HG03378 (cell line): ENCODE results near the gene CCK.

ENCODE experiments used
- ATAC-seq: cut with Tn5 transposase; IDR thresholded peaks from one replicate; pipeline ENCODE4 v1.9.1; 2021; ENCODE audit warnings: mild to moderate bottlenecking, moderate library complexity; ENCODE audit not compliant: unreplicated experiment

CCK gene

DNA sequence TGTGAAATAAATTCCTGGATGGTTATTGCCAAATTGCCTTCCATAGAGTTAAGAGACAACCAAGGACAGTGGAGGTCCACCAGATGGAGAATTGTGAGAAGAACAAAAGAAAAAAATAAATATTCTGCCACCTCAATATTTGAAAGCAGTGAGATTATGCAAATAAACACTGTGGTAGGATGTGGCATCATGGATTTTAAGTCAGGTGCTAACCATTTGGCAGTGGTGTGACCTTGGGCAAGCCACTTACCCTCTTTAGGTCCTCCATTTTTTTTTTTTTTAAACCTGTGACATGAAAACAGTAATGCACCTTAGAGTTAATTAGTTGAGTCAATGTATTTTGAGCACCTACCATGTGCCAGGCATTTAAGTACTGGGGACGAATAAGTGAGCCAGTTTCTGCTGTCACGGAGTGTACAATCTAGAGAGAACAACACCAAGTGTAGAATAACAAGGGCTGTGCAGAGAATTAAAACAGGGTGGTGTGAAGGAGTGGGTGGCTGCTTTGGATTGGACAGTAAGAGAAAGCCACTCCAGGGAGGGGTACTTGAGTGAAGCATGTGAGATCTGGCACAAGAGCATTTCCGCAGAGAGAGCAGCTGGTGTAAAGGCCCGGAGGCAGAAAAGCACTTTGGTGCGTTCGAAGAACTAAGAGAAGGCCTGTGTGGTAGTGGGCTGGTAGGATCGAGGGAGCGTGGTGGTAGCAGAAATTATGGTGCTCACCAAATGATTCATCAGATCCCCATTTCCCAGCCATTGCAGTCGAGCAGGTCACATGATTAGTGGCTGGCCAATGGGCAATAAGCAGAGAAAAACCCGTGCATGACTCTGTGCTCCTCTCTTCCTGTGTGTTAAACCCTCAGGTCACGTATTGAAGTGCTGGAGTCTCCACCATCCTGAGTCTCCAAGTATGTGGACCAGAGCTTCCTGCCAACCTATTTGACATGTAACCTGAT, 39.2 kb downstream of the CCK start:
- no peak for ATAC-seq

GRCh38 chr3:42225486-42226363, 40.3 kb downstream of the CCK start:
- ATAC-seq, result no peak

GRCh38 chr3:42224658-42225421, 41.1 kb downstream of the CCK start:
- ATAC-seq, result no peak

DNA sequence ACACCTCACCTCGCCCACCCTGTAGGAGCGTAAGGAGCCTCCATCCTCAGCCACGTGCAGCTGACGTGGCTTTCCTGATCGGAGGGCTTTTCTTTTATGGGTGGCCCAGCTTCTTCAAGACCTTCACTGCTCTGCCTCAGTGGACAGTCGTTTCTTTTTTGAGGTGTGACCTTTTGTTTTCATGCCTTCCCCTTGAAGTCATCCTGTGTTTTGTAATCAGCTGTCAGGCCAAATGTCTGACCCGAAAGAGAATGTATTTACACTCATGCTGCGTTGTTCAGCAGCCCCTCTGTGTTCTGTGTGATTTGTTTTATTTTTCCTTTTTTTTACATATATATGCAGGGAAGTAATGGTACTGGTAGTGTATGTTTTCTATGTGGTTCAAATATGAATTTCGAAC, 41.8 kb downstream of the CCK start:
- no peak for ATAC-seq

DNA sequence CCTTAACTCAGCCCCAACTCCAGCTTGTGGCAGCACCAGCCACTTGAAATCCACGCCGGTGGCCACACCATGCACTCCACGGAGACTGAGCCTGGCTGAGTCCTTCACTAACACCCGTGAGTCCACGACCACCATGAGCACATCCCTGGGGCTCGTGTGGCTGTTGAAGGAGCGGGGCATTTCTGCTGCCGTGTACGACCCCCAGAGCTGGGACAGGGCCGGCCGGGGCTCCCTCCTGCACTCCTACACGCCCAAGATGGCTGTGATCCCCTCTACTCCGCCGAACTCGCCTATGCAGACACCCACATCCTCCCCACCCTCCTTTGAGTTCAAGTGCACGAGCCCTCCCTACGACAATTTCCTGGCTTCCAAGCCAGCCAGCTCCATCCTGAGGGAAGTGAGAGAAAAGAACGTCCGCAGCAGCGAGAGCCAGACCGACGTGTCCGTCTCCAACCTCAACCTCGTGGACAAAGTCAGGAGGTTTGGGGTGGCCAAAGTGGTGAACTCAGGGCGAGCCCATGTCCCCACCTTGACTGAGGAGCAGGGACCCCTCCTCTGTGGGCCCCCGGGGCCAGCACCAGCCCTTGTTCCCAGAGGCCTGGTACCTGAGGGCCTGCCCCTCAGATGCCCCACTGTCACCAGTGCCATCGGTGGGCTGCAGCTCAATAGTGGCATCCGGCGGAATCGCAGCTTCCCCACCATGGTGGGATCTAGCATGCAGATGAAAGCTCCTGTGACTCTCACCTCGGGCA, 42.9 kb downstream of the CCK start:
- ATAC-seq, result no peak

- ATAC-seq, result no peak
These were observed 45.4 kb downstream of the CCK start for GRCh38 chr3:42220436-42221121.

DNA sequence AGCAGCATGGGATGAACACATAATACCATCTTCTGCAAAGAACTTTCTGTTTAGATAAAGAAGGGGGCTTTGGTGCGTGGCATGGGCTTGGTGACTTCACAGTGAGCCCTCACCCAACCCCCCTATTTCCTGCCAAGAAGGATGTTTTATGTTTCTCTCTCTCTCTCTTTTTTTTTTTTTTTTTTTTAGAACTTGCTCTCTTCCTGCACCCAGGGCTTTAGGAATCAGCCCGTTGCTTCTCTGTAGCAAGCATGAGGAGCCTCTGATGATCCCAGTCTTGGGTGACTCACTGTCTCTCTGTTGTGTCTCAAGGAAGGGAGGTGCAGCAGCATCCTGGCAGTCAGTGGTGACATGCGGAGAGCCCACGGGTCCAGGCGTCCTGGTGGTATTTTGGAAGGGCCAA, 49.1 kb downstream of the CCK start:
- ATAC-seq, result no peak

DNA sequence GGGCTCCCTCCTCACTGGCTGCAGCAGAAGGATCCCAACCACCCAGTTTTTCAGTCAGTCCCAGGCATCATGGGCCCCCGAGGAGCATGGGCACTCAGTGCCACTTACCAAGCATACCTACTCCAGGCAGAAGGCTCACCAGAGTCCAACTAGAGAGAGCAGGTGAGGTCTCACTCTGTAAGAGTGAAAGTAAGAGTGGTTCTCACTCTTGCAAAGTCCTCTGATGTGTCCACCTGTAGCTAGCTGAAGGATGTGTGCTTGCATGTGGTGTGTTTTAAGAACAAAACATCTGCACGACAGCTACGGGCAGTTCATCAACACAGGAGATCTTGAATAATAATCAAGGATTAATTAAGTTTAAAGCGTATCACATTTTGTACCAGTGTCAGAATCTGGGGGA, 49.7 kb downstream of the CCK start:
- ATAC-seq, result no peak

GRCh38 chr3:42214565-42215283, 51.3 kb downstream of the CCK start:
- ATAC-seq, result no peak

DNA sequence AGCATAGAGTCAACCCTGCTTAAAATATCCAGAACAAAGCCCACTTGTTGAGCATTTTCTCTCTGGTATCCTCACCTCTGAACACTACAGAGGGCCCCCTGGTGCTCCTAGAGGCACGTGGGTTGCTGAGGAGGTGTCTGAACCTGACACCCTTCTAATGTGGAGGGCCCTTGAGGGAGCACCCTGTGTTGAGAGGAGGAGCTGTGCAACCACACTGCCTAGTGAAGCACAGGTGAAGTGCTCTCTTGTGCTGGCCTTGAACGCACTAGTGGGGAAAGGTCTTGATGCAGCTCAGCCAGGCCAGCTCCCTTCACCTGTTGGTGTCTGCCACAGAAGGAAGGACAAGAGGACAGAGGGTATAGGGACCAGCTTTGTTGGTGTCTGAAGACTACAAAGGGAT, 51.9 kb downstream of the CCK start:
- ATAC-seq, result no peak

GRCh38 chr3:42213417-42213816, 52.6 kb downstream of the CCK start:
- ATAC-seq, result no peak

- no peak for ATAC-seq
These were observed 55.3 kb downstream of the CCK start for GRCh38 chr3:42210726-42211125.

GRCh38 chr3:42209917-42210316, 56.1 kb downstream of the CCK start:
- ATAC-seq, result no peak
